H1 (cell line): ENCODE results near the gene MZF1. TPM values are rescaled to one million over a fixed set of nuclear protein-coding genes. Genes with fewer than 3 reads are reported as not detected.

Source experiments
- BACH1 ChIP-seq: IDR thresholded peaks from 2 replicates; pipeline ENCODE4 v1.6.1; 2012; ENCODE audit warnings: low read length, improper control_type of control experiment
- CBX5 ChIP-seq: fragments of 300-800, 300-1000 bp; sonication (generic); IDR thresholded peaks from 2 replicates; pipeline ENCODE4 v1.7.1; 2016; ENCODE audit warnings: antibody characterized with exemption, low read length, low read depth
- CBX8 ChIP-seq: fragments of 300-800, 300-1000 bp; sonication (generic); IDR thresholded peaks from 2 replicates; pipeline ENCODE4 v1.7.1; 2016; ENCODE audit warnings: low read depth, low read length, borderline replicate concordance
- CEBPB ChIP-seq: IDR thresholded peaks from 2 replicates; pipeline ENCODE4 v1.6.1; 2012; ENCODE audit warnings: low read depth, low read length
- CTCF ChIP-seq, 3 experiments: IDR thresholded peaks; 1 replicate in 2 of 3; 2 replicates in 1 of 3; pipeline versions ENCODE4 v1.5.1 to v1.6.1; 2011; ENCODE audit warnings: low read length in 3 of 3, mild to moderate bottlenecking in 3 of 3, inconsistent platforms in 2 of 3, low read depth in 1 of 3, moderate library complexity in 1 of 3; ENCODE audit not compliant: insufficient read depth in 1 of 3; ENCODE audit errors: control extremely low read depth in 1 of 3
- HDAC2 ChIP-seq, 2 experiments: fragments of 300-600 bp in 1 of 2; sonication (generic) in 1 of 2; IDR thresholded peaks; 2 replicates each; pipeline ENCODE4 v1.6.1; 2011 to 2012; ENCODE audit warnings: low read depth in 2 of 2, low read length in 2 of 2, mild to moderate bottlenecking in 2 of 2, moderate library complexity in 2 of 2, borderline replicate concordance in 1 of 2, inconsistent platforms in 1 of 2
- NRF1 ChIP-seq: IDR thresholded peaks from 2 replicates; pipeline ENCODE4 v1.6.1; 2011; ENCODE audit warnings: mild to moderate bottlenecking, low read depth, low read length, improper control_type of control experiment
- POU5F1 ChIP-seq: IDR thresholded peaks from 2 replicates; pipeline ENCODE4 v1.6.1; 2011; ENCODE audit warnings: low read depth, mild to moderate bottlenecking, low read length, moderate library complexity
- RBBP5 ChIP-seq: IDR thresholded peaks from 2 replicates; pipeline ENCODE4 v1.7.1; 2012; ENCODE audit warnings: low read depth, mild to moderate bottlenecking, inconsistent platforms, low read length, moderate library complexity, borderline replicate concordance
- RXRA ChIP-seq: IDR thresholded peaks from 2 replicates; pipeline ENCODE4 v1.6.1; 2011; ENCODE audit warnings: low read depth, mild to moderate bottlenecking, low read length, moderate library complexity; ENCODE audit not compliant: insufficient read depth
- SIX5 ChIP-seq: IDR thresholded peaks from 2 replicates; pipeline ENCODE4 v1.6.1; 2011; ENCODE audit warnings: mild to moderate bottlenecking, low read depth, low read length
- SP1 ChIP-seq: IDR thresholded peaks from 2 replicates; pipeline ENCODE4 v1.6.1; 2011; ENCODE audit warnings: low read depth, low read length
- SP2 ChIP-seq: IDR thresholded peaks from 2 replicates; pipeline ENCODE4 v1.6.1; 2012; ENCODE audit warnings: mild to moderate bottlenecking, low read length, inconsistent platforms
- SP4 ChIP-seq: IDR thresholded peaks from 2 replicates; pipeline ENCODE4 v1.6.1; 2012; ENCODE audit warnings: low read length, inconsistent platforms
- SRF ChIP-seq: IDR thresholded peaks from 2 replicates; pipeline ENCODE4 v1.6.1; 2011; ENCODE audit warnings: mild to moderate bottlenecking, low read depth, low read length, moderate library complexity
- TBP ChIP-seq: IDR thresholded peaks from 2 replicates; pipeline ENCODE4 v1.6.1; 2011; ENCODE audit warnings: low read depth, low read length, improper control_type of control experiment
- TCF12 ChIP-seq: IDR thresholded peaks from 2 replicates; pipeline ENCODE4 v1.6.1; 2011; ENCODE audit warnings: low read depth, mild to moderate bottlenecking, low read length
- polyA plus RNA-seq, 7 experiments: library from polyadenylated mRNA; depleted of rRNA in 3 of 7; stranded (reverse) in 5 of 7; unstranded in 2 of 7; fragments of >200 nt in 5 of 7; fragments of 200-250 nt in 2 of 7; gene quantifications; 1 replicate in 5 of 7; 2 replicates in 1 of 7; 4 replicates in 1 of 7; pipeline versions ENCODE4 v1.2.1 to v1.2.3, GENCODE V29; 2011 to 2013; ENCODE audit warnings: missing spikeins in 2 of 7, mixed read lengths in 2 of 7
- total RNA-seq: library from RNA; stranded (reverse); fragmentation: NEBNext Ultra II Directional; extraction: Animal tissue kit (Norgen Biotek cat#: 25700); gene quantifications from 2 replicates; pipeline ENCODE4 v1.2.1, GENCODE V29; 2021
- TF ChIP-seq, protein P1 (sequence below): IDR thresholded peaks from 2 replicates; pipeline ENCODE4 v1.6.1; 2012; ENCODE audit warnings: inconsistent platforms
- TF ChIP-seq, protein P2 (sequence below): IDR thresholded peaks from 2 replicates; pipeline ENCODE4 v1.6.1; 2012; ENCODE audit warnings: low read length, inconsistent platforms

The MZF1 gene
- total and polyA plus RNA-seq, 2 of the 8 experiments (the other 6 are each of a cell fraction or from before 2014, with no cell fraction given) = 15.2 to 25.0 TPM

DNA sequence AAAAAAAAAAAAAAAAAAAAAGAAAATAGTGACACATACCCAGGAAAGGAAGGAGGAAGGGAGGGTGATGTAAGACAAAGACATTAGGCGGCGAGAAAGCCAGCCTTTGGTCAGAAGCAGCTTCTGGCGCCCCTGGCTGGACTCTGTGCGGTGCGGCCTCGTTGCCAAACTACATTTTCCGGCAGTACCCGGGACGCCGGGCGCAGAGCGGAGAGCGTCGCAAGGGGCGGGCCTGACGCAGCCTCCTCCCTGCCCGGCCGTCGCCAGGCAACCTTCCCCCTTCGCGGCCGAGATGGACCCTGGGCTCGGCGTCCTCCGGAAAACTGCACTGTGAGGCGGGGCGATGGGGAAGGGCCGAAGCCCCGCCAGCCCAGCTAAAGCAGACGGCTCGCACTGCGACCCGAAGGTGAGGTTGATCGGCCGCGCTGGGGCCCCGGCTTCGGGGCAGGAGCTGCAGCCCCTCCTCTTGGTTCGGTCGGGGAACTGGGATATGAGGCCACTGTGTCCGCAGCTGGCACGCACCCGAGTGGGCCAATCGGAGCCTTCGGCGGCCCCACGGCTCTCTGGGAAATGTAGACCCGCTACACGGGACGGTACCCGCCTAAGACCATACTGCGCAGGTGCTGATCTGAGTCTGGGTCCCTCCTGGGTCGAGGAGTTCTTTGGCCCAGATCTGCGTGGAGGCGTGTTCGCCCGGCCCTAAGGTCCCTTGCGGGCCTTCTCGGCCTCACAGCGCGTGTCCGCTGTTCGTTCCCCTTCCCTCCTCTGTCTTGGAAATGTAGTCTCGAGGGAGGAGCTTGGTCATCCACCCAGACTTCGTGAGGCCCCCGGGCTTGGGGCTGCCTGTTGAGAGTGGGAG, 2.3 kb upstream of the MZF1 start (continued):
- TF ChIP-seq RBBP5 = 0 out of 2 replicates have a peak, but pooled peaks have one; percentile 39
- no peak for TF ChIP-seq POU5F1
- TF ChIP-seq SIX5 = peak; percentile 84
- peak; percentile 68 for TF ChIP-seq SRF
- no peak for TF ChIP-seq TCF12
- no peak for TF ChIP-seq CBX5
- peak; percentile 62; the same call in 1 of the 2 replicates for TF ChIP-seq BACH1
- no peak for TF ChIP-seq CBX8
- no peak for TF ChIP-seq SP4
- peak; percentile 20; the same call in 1 of the 2 replicates for TF ChIP-seq NRF1
- TF ChIP-seq SP2 = no peak
- TF ChIP-seq CEBPB = no peak
- peak in 1 of 3 experiments; percentile 1; a peak in 1 of 4 replicates for TF ChIP-seq CTCF (IDR thresholded peaks at IDR 0.05; ENCODE audit: control extremely low read depth in 1 of 3, insufficient read depth in 1 of 3, low read depth in 1 of 3, low read length in 3 of 3)
- TF ChIP-seq, protein P1, sequence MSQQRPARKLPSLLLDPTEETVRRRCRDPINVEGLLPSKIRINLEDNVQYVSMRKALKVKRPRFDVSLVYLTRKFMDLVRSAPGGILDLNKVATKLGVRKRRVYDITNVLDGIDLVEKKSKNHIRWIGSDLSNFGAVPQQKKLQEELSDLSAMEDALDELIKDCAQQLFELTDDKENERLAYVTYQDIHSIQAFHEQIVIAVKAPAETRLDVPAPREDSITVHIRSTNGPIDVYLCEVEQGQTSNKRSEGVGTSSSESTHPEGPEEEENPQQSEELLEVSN = peak; percentile 23; the same call in 1 of the 2 replicates
- TF ChIP-seq RXRA = no peak
- peak; percentile 76; the same call in 1 of the 2 replicates for TF ChIP-seq SP1
- peak; percentile 43 to 53; a peak in 2 of 4 replicates for TF ChIP-seq HDAC2 (IDR thresholded peaks at IDR 0.05; ENCODE audit: borderline replicate concordance in 1 of 2, low read depth in 2 of 2, low read length in 2 of 2)
- TF ChIP-seq TBP = no peak
- TF ChIP-seq, protein P2, sequence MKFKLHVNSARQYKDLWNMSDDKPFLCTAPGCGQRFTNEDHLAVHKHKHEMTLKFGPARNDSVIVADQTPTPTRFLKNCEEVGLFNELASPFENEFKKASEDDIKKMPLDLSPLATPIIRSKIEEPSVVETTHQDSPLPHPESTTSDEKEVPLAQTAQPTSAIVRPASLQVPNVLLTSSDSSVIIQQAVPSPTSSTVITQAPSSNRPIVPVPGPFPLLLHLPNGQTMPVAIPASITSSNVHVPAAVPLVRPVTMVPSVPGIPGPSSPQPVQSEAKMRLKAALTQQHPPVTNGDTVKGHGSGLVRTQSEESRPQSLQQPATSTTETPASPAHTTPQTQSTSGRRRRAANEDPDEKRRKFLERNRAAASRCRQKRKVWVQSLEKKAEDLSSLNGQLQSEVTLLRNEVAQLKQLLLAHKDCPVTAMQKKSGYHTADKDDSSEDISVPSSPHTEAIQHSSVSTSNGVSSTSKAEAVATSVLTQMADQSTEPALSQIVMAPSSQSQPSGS = no peak
